Endothelial cell of umbilical vein (primary cell): Measurements from ENCODE around the gene C2orf81. TPM values are rescaled to one million over a fixed set of nuclear protein-coding genes. Genes with fewer than 3 reads are reported as not detected.

Experiments
- BruUV-seq: library from RNA; stranded (reverse); fragments of 400-500 nt; replicated peaks from 2 replicates; lab custom pipeline; 2021; lab: Mats Ljungman, UMichigan
- CTCF ChIA-PET: fragments of 300-600, 350-600 bp; sonication (Branson Sonifier 250); formaldehyde crosslinking; loops from one replicate; lab custom pipeline; 2021; ENCODE audit warnings: antibody characterized with exemption, inconsistent platforms; lab: Charles Lee
- POLR2A ChIA-PET: fragments of 300-600, 350-600 bp; sonication (Branson Sonifier 250); formaldehyde crosslinking; loops from one replicate; lab custom pipeline; 2021; ENCODE audit warnings: antibody characterized with exemption, inconsistent platforms; lab: Charles Lee
- DNase-seq: peaks from one replicate; pipeline ENCODE4 v3.0.0-alpha.2; 2011; ENCODE audit warnings: low read depth, low spot score
- FAIRE-seq: peaks from 2 replicates; lab custom pipeline; 2011; peaks lifted over from hg19 to GRCh38; lab: Jason Lieb, UNC
- H2AFZ ChIP-seq: 2 replicates; pipeline ENCODE4 v1.6.0; 2012; ENCODE audit warnings: low read depth, low read length, control low read depth, inconsistent platforms
- H3K27ac ChIP-seq: 2 replicates; pipeline ENCODE4 v1.5.1; 2011; ENCODE audit warnings: low read depth, mild to moderate bottlenecking, control low read depth, low read length, moderate library complexity; ENCODE audit not compliant: insufficient read depth
- H3K27me3 ChIP-seq, 2 experiments: 2 replicates each; pipeline versions ENCODE4 v1.6.0 to v1.6.1; 2011; ENCODE audit warnings: low read length in 2 of 2, mixed read lengths in 1 of 2; ENCODE audit not compliant: control insufficient read depth in 2 of 2, insufficient read depth in 2 of 2
- H3K36me3 ChIP-seq, 2 experiments: 2 replicates in 1 of 2; 3 replicates in 1 of 2; pipeline ENCODE4 v1.5.1; 2011; ENCODE audit warnings: low read length in 2 of 2, mild to moderate bottlenecking in 1 of 2, moderate library complexity in 1 of 2; ENCODE audit not compliant: control insufficient read depth in 2 of 2, insufficient read depth in 2 of 2; ENCODE audit errors: extremely low read depth in 1 of 2
- H3K4me1 ChIP-seq: 3 replicates; pipeline ENCODE4 v1.5.1; 2011; ENCODE audit warnings: mild to moderate bottlenecking, low read length; ENCODE audit not compliant: control insufficient read depth, insufficient read depth; ENCODE audit errors: extremely low read depth
- H3K4me2 ChIP-seq: 2 replicates; pipeline ENCODE4 v1.6.1; 2011; ENCODE audit warnings: low read length, control low read depth, mixed read lengths; ENCODE audit not compliant: insufficient read depth
- H3K4me3 ChIP-seq, 3 experiments: fragments of 200-600 bp in 1 of 3; sonication (generic), shearing (Covaris generic) in 1 of 3; replicated peaks in 1 of 3; 2 replicates each; pipeline ENCODE4 v1.5.1; 2011 to 2016; ENCODE audit warnings: control low read depth in 3 of 3, low read length in 3 of 3, mild to moderate bottlenecking in 2 of 3, inconsistent platforms in 1 of 3, low read depth in 1 of 3, moderate library complexity in 1 of 3; ENCODE audit not compliant: insufficient read depth in 1 of 3
- H3K79me2 ChIP-seq: 2 replicates; pipeline ENCODE4 v1.6.0; 2012; ENCODE audit warnings: low read length, inconsistent platforms; ENCODE audit not compliant: control insufficient read depth, insufficient read depth
- H3K9ac ChIP-seq: replicated peaks from 2 replicates; pipeline ENCODE3; 2011; ENCODE audit warnings: low read length, control low read depth; ENCODE audit not compliant: insufficient read depth; ENCODE audit errors: extremely low read depth
- H3K9me1 ChIP-seq: replicated peaks from 3 replicates; pipeline ENCODE4 v1.6.0; 2011; ENCODE audit warnings: mild to moderate bottlenecking, low read length; ENCODE audit not compliant: control insufficient read depth, insufficient read depth; ENCODE audit errors: extremely low read depth
- H3K9me3 ChIP-seq: replicated peaks from 2 replicates; pipeline ENCODE4 v1.5.1; 2012; ENCODE audit warnings: low read length, inconsistent platforms; ENCODE audit not compliant: control insufficient read depth, insufficient read depth
- H4K20me1 ChIP-seq: replicated peaks from 2 replicates; pipeline ENCODE3; 2011; ENCODE audit warnings: mild to moderate bottlenecking, low read length; ENCODE audit not compliant: control insufficient read depth, insufficient read depth; ENCODE audit errors: extremely low read depth
- EZH2 ChIP-seq: IDR thresholded peaks from 2 replicates; pipeline ENCODE4 v1.6.1; 2012; ENCODE audit warnings: borderline replicate concordance, low read depth, mild to moderate bottlenecking, moderate library complexity, low read length, inconsistent platforms; ENCODE audit not compliant: severe bottlenecking
- FOS ChIP-seq: IDR thresholded peaks from 2 replicates; pipeline ENCODE4 v1.6.1; 2011; ENCODE audit warnings: mild to moderate bottlenecking, low read length, moderate library complexity, borderline replicate concordance; ENCODE audit not compliant: insufficient read depth
- GATA2 ChIP-seq: IDR thresholded peaks from 2 replicates; pipeline ENCODE4 v1.7.0; 2011; ENCODE audit warnings: low read depth, mild to moderate bottlenecking, moderate library complexity, mixed read lengths, low read length; ENCODE audit not compliant: insufficient read length, insufficient read depth
- JUN ChIP-seq: IDR thresholded peaks from 2 replicates; pipeline ENCODE4 v1.6.1; 2011; ENCODE audit warnings: borderline replicate concordance, low read depth; ENCODE audit not compliant: insufficient read length, insufficient read depth
- MAX ChIP-seq: IDR thresholded peaks from 2 replicates; pipeline ENCODE4 v1.6.1; 2011; ENCODE audit not compliant: insufficient read depth, insufficient read length
- MYC ChIP-seq: IDR thresholded peaks from one replicate; pipeline ENCODE4 v1.6.1; 2011; ENCODE audit warnings: mild to moderate bottlenecking, low read depth, low read length
- POLR2A ChIP-seq: IDR thresholded peaks from 2 replicates; pipeline ENCODE4 v1.6.1; 2012; ENCODE audit warnings: low read depth, mild to moderate bottlenecking, control low read depth, low read length
- POLR2AphosphoS5 ChIP-seq: IDR thresholded peaks from 2 replicates; pipeline ENCODE4 v1.6.1; 2012; ENCODE audit warnings: low read depth, mild to moderate bottlenecking, control low read depth, low read length, moderate library complexity; ENCODE audit not compliant: insufficient read depth
- dilution Hi-C: fragments of 300-500 bp; cut with MboI; formaldehyde crosslinking; loops from one replicate; pipeline ENCODE4 v1.15.0; 2019; ENCODE audit warnings: low sequenced_read_pairs; ENCODE audit not compliant: extremely low pct_ligation_motif_present
- intact Hi-C: fragments of 100-400 bp; cut with micrococcal nuclease; formaldehyde crosslinking; loops from one replicate; pipeline ENCODE4 v1.10.0; 2022
- polyA plus RNA-seq, 4 experiments: library from polyadenylated mRNA; depleted of rRNA in 3 of 4; stranded (reverse) in 3 of 4; unstranded in 1 of 4; fragments of >200 nt; gene quantifications; 2 replicates each; pipeline versions ENCODE4 v1.2.1 to v1.2.3, GENCODE V29; 2011 to 2012; ENCODE audit warnings: missing spikeins in 1 of 4
- total RNA-seq: library from RNA; stranded (reverse); gene quantifications from 2 replicates; pipeline ENCODE4 v1.2.3, GENCODE V29; 2021
- TF ChIP-seq, protein P1 (sequence below), 2 donors: IDR thresholded peaks; 1 replicate in 1 of 2; 2 replicates in 1 of 2; pipeline ENCODE4 v1.5.1; 2011; ENCODE audit warnings: low read length in 2 of 2, mild to moderate bottlenecking in 2 of 2, moderate library complexity in 2 of 2, control low read depth in 1 of 2, inconsistent platforms in 1 of 2, low read depth in 1 of 2; ENCODE audit not compliant: insufficient read depth in 1 of 2; ENCODE audit errors: extremely low read depth in 1 of 2

C2orf81 gene
- total and polyA plus RNA-seq, 2 donors (not counting 3 experiments of a cell fraction or from before 2014, with no cell fraction given) = 0.17 to 0.71 TPM

DNA sequence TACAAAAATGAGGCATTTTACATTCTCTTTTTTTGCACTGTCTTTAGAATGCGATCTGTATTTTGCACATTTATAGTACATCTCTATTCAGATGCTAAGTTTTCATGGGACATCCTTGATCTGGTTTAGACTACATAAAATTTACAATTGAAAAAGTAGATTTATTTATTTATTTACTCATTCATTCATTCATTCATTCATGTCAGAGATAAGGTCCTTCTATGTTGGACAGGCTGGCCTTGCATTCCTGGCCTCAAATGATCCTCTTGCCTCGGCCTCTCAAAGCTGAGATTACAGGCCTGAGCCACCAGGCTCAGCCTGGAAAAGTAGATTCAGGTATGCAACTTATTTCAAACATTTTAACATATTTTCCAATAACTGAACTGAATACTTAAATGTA, 25.3 kb downstream of the C2orf81 start:
- H3K4me1 ChIP-seq = no peaks in the 10 kb centered on the region
- H3K79me2 ChIP-seq = peaks cover 3% of the 10 kb centered on the region
- intact Hi-C loops (loop anchor here (10.0 kb wide), 1 partner anchor 571 kb away; the partner anchor contains the start of gene STAMBP), dilution Hi-C loops (no loop called here)
- no peak overlapping the region for H3K27ac ChIP-seq
- POLR2A ChIA-PET = interaction anchor here (0.6 kb wide), 1 partner anchor 247 kb away, joined by 4 read pairs; no protein-coding TSS in a partner anchor
- BruUV-seq = no TSS peak
- no peak overlapping the region for H3K4me2 ChIP-seq
- no peak overlapping the region for H3K4me3 ChIP-seq
- CTCF ChIA-PET = no interaction called here
- no peaks in the 10 kb centered on the region for H3K36me3 ChIP-seq
- no peaks in the 10 kb centered on the region for H4K20me1 ChIP-seq
- DNase-seq = no peak
- no peak overlapping the region for H3K9ac ChIP-seq
- TF ChIP-seq POLR2A (no peak), MYC (no peak), FOS (no peak), POLR2AphosphoS5 (no peak), GATA2 (no peak), EZH2 (no peak), MAX (no peak), JUN (no peak)
- TF ChIP-seq, protein P1, sequence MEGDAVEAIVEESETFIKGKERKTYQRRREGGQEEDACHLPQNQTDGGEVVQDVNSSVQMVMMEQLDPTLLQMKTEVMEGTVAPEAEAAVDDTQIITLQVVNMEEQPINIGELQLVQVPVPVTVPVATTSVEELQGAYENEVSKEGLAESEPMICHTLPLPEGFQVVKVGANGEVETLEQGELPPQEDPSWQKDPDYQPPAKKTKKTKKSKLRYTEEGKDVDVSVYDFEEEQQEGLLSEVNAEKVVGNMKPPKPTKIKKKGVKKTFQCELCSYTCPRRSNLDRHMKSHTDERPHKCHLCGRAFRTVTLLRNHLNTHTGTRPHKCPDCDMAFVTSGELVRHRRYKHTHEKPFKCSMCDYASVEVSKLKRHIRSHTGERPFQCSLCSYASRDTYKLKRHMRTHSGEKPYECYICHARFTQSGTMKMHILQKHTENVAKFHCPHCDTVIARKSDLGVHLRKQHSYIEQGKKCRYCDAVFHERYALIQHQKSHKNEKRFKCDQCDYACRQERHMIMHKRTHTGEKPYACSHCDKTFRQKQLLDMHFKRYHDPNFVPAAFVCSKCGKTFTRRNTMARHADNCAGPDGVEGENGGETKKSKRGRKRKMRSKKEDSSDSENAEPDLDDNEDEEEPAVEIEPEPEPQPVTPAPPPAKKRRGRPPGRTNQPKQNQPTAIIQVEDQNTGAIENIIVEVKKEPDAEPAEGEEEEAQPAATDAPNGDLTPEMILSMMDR (IDR thresholded peaks at IDR 0.05; ENCODE audit: extremely low read depth in 1 of 2, insufficient read depth in 1 of 2, low read depth in 1 of 2, low read length in 2 of 2) = no peak
- no peaks in the 10 kb centered on the region for H3K9me3 ChIP-seq
- H3K27me3 ChIP-seq = no peaks in the 10 kb centered on the region
- no peak overlapping the region for H2AFZ ChIP-seq
- no peak for FAIRE-seq
- no peaks in the 10 kb centered on the region for H3K9me1 ChIP-seq
